HEK293 (cell line): ENCODE results near the gene CAMK1.

ENCODE experiments used
- CTCF ChIA-PET: fragments of 350-600 bp; formaldehyde crosslinking; extraction: SDS; loops from one replicate; lab custom pipeline; 2021; ENCODE audit warnings: antibody characterized with exemption; lab: Yijun Ruan, JAX
- POLR2A ChIA-PET: fragments of 300-600 bp; formaldehyde crosslinking; extraction: SDS; loops from one replicate; lab custom pipeline; 2020; ENCODE audit warnings: antibody characterized with exemption, inconsistent platforms; lab: Yijun Ruan, JAX
- H3K27ac ChIP-seq: fragments of 200-500 bp; sonication (Bioruptor generic); 2 replicates; pipeline ENCODE4 v1.5.1; 2014; ENCODE audit warnings: low read depth, low read length, control low read depth, inconsistent platforms; ENCODE audit errors: extremely low read depth
- H3K36me3 ChIP-seq, 2 experiments: fragments of 200-500 bp in 1 of 2; sonication (Bioruptor generic) in 1 of 2; 1 replicate in 1 of 2; 2 replicates in 1 of 2; pipeline ENCODE4 v1.5.1; 2014 to 2017; ENCODE audit warnings: inconsistent platforms in 2 of 2, low read length in 2 of 2; ENCODE audit not compliant: control insufficient read depth in 2 of 2, insufficient read depth in 1 of 2
- H3K4me1 ChIP-seq: fragments of 200-500 bp; sonication (Bioruptor generic); 2 replicates; pipeline ENCODE4 v1.5.1; 2014; ENCODE audit warnings: mild to moderate bottlenecking, low read length, inconsistent platforms; ENCODE audit not compliant: control insufficient read depth, insufficient read depth
- H3K4me3 ChIP-seq: 2 replicates; pipeline ENCODE4 v1.5.1; 2011; ENCODE audit warnings: low read depth, mild to moderate bottlenecking, control low read depth, low read length, moderate library complexity
- H3K9me3 ChIP-seq: fragments of 200-500 bp; sonication (Bioruptor generic); 2 replicates; pipeline ENCODE4 v1.5.1; 2014; ENCODE audit warnings: low read depth, low read length, inconsistent platforms; ENCODE audit not compliant: control insufficient read depth, insufficient read depth
- GFI1B ChIP-seq: fragments of 450-650 bp; formaldehyde crosslinking; IDR thresholded peaks from 2 replicates; pipeline ENCODE4 v1.5.1; 2016; ENCODE audit warnings: missing biosample characterization, missing genetic modification characterization
- HOXD13 ChIP-seq: sonication (generic); formaldehyde crosslinking; IDR thresholded peaks from 2 replicates; pipeline ENCODE4 v1.8.0; 2022; ENCODE audit warnings: missing genetic modification reagents, borderline replicate concordance
- KLF10 ChIP-seq: fragments of 450-650 bp; IDR thresholded peaks from 2 replicates; pipeline ENCODE4 v1.5.1; 2018; ENCODE audit warnings: missing biosample characterization, mild to moderate bottlenecking, missing genetic modification characterization
- ZBTB49 ChIP-seq: fragments of 450-650 bp; formaldehyde crosslinking; IDR thresholded peaks from 2 replicates; pipeline ENCODE4 v1.5.1; 2016; ENCODE audit warnings: missing biosample characterization, missing genetic modification characterization, low read depth
- ZNF114 ChIP-seq: fragments of 450-650 bp; formaldehyde crosslinking; IDR thresholded peaks from 2 replicates; pipeline ENCODE4 v1.5.0; 2017; ENCODE audit warnings: missing biosample characterization, missing genetic modification characterization
- ZNF174 ChIP-seq: fragments of 450-650 bp; formaldehyde crosslinking; IDR thresholded peaks from 2 replicates; pipeline ENCODE4 v1.5.0; 2017; ENCODE audit warnings: missing biosample characterization, mild to moderate bottlenecking, missing genetic modification characterization
- ZNF266 ChIP-seq: fragments of 450-650 bp; formaldehyde crosslinking; IDR thresholded peaks from 2 replicates; pipeline ENCODE4 v1.5.1; 2016; ENCODE audit warnings: missing biosample characterization, missing genetic modification characterization, low read depth
- ZNF292 ChIP-seq: fragments of 450-650 bp; formaldehyde crosslinking; IDR thresholded peaks from 2 replicates; pipeline ENCODE4 v1.5.1; 2016; ENCODE audit warnings: low read depth, missing biosample characterization, missing genetic modification characterization, borderline replicate concordance
- ZNF354C ChIP-seq: fragments of 450-650 bp; formaldehyde crosslinking; IDR thresholded peaks from 2 replicates; pipeline ENCODE4 v1.5.1; 2016; ENCODE audit warnings: missing biosample characterization, missing genetic modification characterization, low read depth, borderline replicate concordance
- ZNF37A ChIP-seq: fragments of 450-650 bp; IDR thresholded peaks from 2 replicates; pipeline ENCODE4 v1.5.1; 2018; ENCODE audit warnings: missing biosample characterization, missing genetic modification characterization
- ZNF404 ChIP-seq: fragments of 450-650 bp; formaldehyde crosslinking; IDR thresholded peaks from 2 replicates; pipeline ENCODE4 v1.5.1; 2017; ENCODE audit warnings: missing biosample characterization, missing genetic modification characterization
- ZNF488 ChIP-seq: fragments of 450-650 bp; formaldehyde crosslinking; IDR thresholded peaks from 2 replicates; pipeline ENCODE4 v1.5.1; 2016; ENCODE audit warnings: missing biosample characterization, missing genetic modification characterization
- ZNF518A ChIP-seq: fragments of 450-650 bp; formaldehyde crosslinking; conservative IDR thresholded peaks from 2 replicates; pipeline ENCODE4 v1.5.1; 2016; ENCODE audit warnings: low read depth, missing biosample characterization, missing genetic modification characterization
- ZNF558 ChIP-seq: fragments of 450-650 bp; formaldehyde crosslinking; IDR thresholded peaks from 2 replicates; pipeline ENCODE4 v1.5.1; 2016; ENCODE audit warnings: missing biosample characterization, missing genetic modification characterization
- ZNF585B ChIP-seq: fragments of 450-650 bp; formaldehyde crosslinking; IDR thresholded peaks from 2 replicates; pipeline ENCODE4 v1.5.1; 2016; ENCODE audit warnings: missing biosample characterization, missing genetic modification characterization
- ZNF624 ChIP-seq: fragments of 450-650 bp; formaldehyde crosslinking; IDR thresholded peaks from 2 replicates; pipeline ENCODE4 v1.5.1; 2017; ENCODE audit warnings: missing biosample characterization, missing genetic modification characterization
- ZNF658 ChIP-seq: fragments of 450-650 bp; formaldehyde crosslinking; IDR thresholded peaks from 2 replicates; pipeline ENCODE4; 2016; ENCODE audit warnings: missing biosample characterization, missing genetic modification characterization
- ZNF768 ChIP-seq: fragments of 450-650 bp; formaldehyde crosslinking; IDR thresholded peaks from 2 replicates; pipeline ENCODE4 v1.5.1; 2018; ENCODE audit warnings: missing biosample characterization, mild to moderate bottlenecking, missing genetic modification characterization
- TF ChIP-seq, protein P1 (sequence below): fragments of 450-650 bp; formaldehyde crosslinking; IDR thresholded peaks from 2 replicates; pipeline ENCODE4 v1.5.0; 2017; ENCODE audit warnings: missing biosample characterization, missing genetic modification characterization, borderline replicate concordance

Gene CAMK1

GRCh38 chr3:9800529-9800928 is 30.8 kb upstream of the CAMK1 start (continued):
- TF ChIP-seq ZNF518A (tag by site-specific recombination) (no peak), ZNF624 (tag by site-specific recombination) (no peak), ZNF768 (tag by site-specific recombination) (no peak), KLF10 (tag by site-specific recombination) (no peak), ZNF37A (tag by site-specific recombination) (no peak), ZNF292 (tag by site-specific recombination) (no peak), ZNF354C (tag by site-specific recombination) (no peak)

DNA sequence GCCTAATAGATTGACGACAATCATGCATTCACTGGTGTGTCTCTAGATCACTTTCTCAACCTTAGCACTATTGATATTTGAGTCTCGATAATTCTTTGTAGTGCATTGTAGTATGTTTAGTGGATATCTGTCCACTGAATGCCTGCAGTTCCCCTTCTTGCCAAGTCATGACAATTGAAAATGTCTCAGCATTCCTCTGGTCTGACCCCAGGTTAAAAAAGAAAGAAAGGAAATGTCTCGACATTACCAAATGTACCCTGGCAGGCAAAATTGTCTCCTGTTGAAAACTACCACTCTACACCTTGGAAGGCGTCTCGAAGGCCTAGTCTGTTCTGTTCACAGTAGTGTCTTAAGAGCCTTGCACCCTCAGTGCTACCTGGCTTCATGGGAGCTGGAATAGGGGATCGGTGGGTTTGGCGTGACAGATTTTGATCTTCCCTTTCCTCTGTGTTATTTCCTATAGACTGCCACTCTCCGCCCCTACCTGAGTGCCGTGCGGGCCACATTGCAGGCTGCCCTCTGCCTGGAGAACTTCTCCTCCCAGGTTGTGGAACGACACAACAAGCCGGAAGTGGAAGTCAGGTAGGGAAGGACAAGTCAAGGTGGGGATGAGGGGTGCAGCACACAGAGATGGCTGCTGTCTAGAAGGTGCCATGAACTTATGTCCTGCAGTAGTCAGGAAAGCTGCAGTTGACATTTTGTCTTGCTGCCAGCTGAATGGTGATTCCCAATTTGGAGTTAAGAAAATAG is 27.6 kb upstream of the CAMK1 start:
- TF ChIP-seq ZBTB49 (tag by site-specific recombination) (no peak), GFI1B (tag by site-specific recombination) (no peak)
- CTCF ChIA-PET, result interaction anchor here (0.6 to 1.5 kb wide), 4 partner anchors 11 to 466 kb away, joined by 3 to 7 read pairs (median 4); no protein-coding TSS in a partner anchor
- Histone ChIP-seq H3K9me3 (no peaks in the 10 kb centered on the region), H3K4me3 (no peak overlapping the region), H3K36me3 (peaks cover 54 to 68% of the 10 kb centered on the region in 2 experiments), H3K27ac (no peak overlapping the region), H3K4me1 (no peaks in the 10 kb centered on the region)
- POLR2A ChIA-PET, result interaction anchor here (0.7 to 1.3 kb wide), 3 partner anchors 11 to 69 kb away, joined by 3 to 5 read pairs (median 3); no protein-coding TSS in a partner anchor

DNA sequence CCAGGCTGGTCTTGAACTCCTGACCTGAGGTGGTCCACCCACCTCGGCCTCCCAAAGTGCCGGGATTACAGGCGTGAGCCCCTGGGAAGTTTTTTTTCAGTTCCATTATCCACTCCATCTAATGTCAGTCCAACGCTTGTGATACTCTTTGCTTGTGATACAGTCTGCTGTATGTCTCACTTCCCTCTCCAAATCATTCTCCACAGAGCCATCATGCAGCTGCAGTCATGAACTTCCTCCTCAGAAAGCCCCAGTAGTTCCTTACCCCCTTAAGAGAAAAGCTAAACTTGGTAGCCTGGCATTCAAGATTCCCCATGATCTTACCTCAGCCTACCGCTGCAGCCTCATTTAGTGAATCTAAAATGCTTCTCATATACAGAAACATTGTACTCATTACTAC is 25.5 kb upstream of the CAMK1 start:
- Histone ChIP-seq H3K4me1 (no peaks in the 10 kb centered on the region), H3K36me3 (peaks cover 35 to 64% of the 10 kb centered on the region in 2 experiments), H3K27ac (no peak overlapping the region), H3K4me3 (no peak overlapping the region), H3K9me3 (no peaks in the 10 kb centered on the region)
- POLR2A ChIA-PET, result interaction anchor here (0.5 to 1.5 kb wide), 5 partner anchors 8 to 380 kb away, joined by 3 to 4 read pairs (median 3); partner anchors contain the start of gene CAMK1
- CTCF ChIA-PET, result interaction anchor here (0.6 to 0.9 kb wide), 2 partner anchors 9 to 16 kb away, joined by 3 to 5 read pairs; no protein-coding TSS in a partner anchor
- TF ChIP-seq HOXD13 (CRISPR knock-in tag) (no peak), ZNF585B (tag by site-specific recombination) (no peak), ZNF404 (tag by site-specific recombination) (no peak), GFI1B (tag by site-specific recombination) (no peak), ZNF658 (tag by site-specific recombination) (no peak), ZNF266 (tag by site-specific recombination) (no peak), ZNF558 (tag by site-specific recombination) (no peak), ZNF488 (no peak), ZNF174 (tag by site-specific recombination) (no peak), ZNF114 (tag by site-specific recombination) (no peak)
- TF ChIP-seq, protein P1, sequence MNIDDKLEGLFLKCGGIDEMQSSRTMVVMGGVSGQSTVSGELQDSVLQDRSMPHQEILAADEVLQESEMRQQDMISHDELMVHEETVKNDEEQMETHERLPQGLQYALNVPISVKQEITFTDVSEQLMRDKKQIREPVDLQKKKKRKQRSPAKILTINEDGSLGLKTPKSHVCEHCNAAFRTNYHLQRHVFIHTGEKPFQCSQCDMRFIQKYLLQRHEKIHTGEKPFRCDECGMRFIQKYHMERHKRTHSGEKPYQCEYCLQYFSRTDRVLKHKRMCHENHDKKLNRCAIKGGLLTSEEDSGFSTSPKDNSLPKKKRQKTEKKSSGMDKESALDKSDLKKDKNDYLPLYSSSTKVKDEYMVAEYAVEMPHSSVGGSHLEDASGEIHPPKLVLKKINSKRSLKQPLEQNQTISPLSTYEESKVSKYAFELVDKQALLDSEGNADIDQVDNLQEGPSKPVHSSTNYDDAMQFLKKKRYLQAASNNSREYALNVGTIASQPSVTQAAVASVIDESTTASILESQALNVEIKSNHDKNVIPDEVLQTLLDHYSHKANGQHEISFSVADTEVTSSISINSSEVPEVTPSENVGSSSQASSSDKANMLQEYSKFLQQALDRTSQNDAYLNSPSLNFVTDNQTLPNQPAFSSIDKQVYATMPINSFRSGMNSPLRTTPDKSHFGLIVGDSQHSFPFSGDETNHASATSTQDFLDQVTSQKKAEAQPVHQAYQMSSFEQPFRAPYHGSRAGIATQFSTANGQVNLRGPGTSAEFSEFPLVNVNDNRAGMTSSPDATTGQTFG (tag by site-specific recombination), result no peak
